HEK293 (cell line): ENCODE measurements around the gene SERPINA6.

ENCODE experiments used
- CTCF ChIA-PET: fragments of 350-600 bp; formaldehyde crosslinking; extraction: SDS; loops from one replicate; lab custom pipeline; 2021; ENCODE audit warnings: antibody characterized with exemption; lab: Yijun Ruan, JAX
- POLR2A ChIA-PET: fragments of 300-600 bp; formaldehyde crosslinking; extraction: SDS; loops from one replicate; lab custom pipeline; 2020; ENCODE audit warnings: antibody characterized with exemption, inconsistent platforms; lab: Yijun Ruan, JAX
- H3K27ac ChIP-seq: fragments of 200-500 bp; sonication (Bioruptor generic); 2 replicates; pipeline ENCODE4 v1.5.1; 2014; ENCODE audit warnings: low read depth, low read length, control low read depth, inconsistent platforms; ENCODE audit errors: extremely low read depth
- H3K36me3 ChIP-seq, 2 experiments: fragments of 200-500 bp in 1 of 2; sonication (Bioruptor generic) in 1 of 2; 1 replicate in 1 of 2; 2 replicates in 1 of 2; pipeline ENCODE4 v1.5.1; 2014 to 2017; ENCODE audit warnings: inconsistent platforms in 2 of 2, low read length in 2 of 2; ENCODE audit not compliant: control insufficient read depth in 2 of 2, insufficient read depth in 1 of 2
- H3K4me1 ChIP-seq: fragments of 200-500 bp; sonication (Bioruptor generic); 2 replicates; pipeline ENCODE4 v1.5.1; 2014; ENCODE audit warnings: mild to moderate bottlenecking, low read length, inconsistent platforms; ENCODE audit not compliant: control insufficient read depth, insufficient read depth
- H3K4me3 ChIP-seq: 2 replicates; pipeline ENCODE4 v1.5.1; 2011; ENCODE audit warnings: low read depth, mild to moderate bottlenecking, control low read depth, low read length, moderate library complexity
- H3K9me3 ChIP-seq: fragments of 200-500 bp; sonication (Bioruptor generic); 2 replicates; pipeline ENCODE4 v1.5.1; 2014; ENCODE audit warnings: low read depth, low read length, inconsistent platforms; ENCODE audit not compliant: control insufficient read depth, insufficient read depth
- GLI4 ChIP-seq: fragments of 450-650 bp; formaldehyde crosslinking; IDR thresholded peaks from 2 replicates; pipeline ENCODE4 v1.5.1; 2016; ENCODE audit warnings: missing biosample characterization, missing genetic modification characterization
- HOXD13 ChIP-seq: sonication (generic); formaldehyde crosslinking; IDR thresholded peaks from 2 replicates; pipeline ENCODE4 v1.8.0; 2022; ENCODE audit warnings: missing genetic modification reagents, borderline replicate concordance
- KLF16 ChIP-seq: fragments of 450-650 bp; formaldehyde crosslinking; IDR thresholded peaks from 2 replicates; pipeline ENCODE4 v1.5.1; 2017; ENCODE audit warnings: missing biosample characterization, missing genetic modification characterization
- MEIS1 ChIP-seq: sonication (generic); formaldehyde crosslinking; IDR thresholded peaks from 2 replicates; pipeline ENCODE4 v1.8.1; 2022; ENCODE audit warnings: missing genetic modification reagents, mild to moderate bottlenecking, borderline replicate concordance
- MZF1 ChIP-seq: fragments of 450-650 bp; formaldehyde crosslinking; IDR thresholded peaks from 2 replicates; pipeline ENCODE4 v1.5.1; 2017; ENCODE audit warnings: missing biosample characterization, missing genetic modification characterization, borderline replicate concordance
- OSR2 ChIP-seq: fragments of 450-650 bp; formaldehyde crosslinking; IDR thresholded peaks from 2 replicates; pipeline ENCODE4 v1.5.1; 2016; ENCODE audit warnings: missing biosample characterization, missing genetic modification characterization
- SCRT2 ChIP-seq: fragments of 450-650 bp; formaldehyde crosslinking; IDR thresholded peaks from 2 replicates; pipeline ENCODE4 v1.5.1; 2016; ENCODE audit warnings: missing biosample characterization, missing genetic modification characterization
- ZBTB1 ChIP-seq: fragments of 450-650 bp; formaldehyde crosslinking; IDR thresholded peaks from 2 replicates; pipeline ENCODE4 v1.5.1; 2016; ENCODE audit warnings: missing biosample characterization, missing genetic modification characterization
- ZBTB20 ChIP-seq: fragments of 450-650 bp; formaldehyde crosslinking; IDR thresholded peaks from 2 replicates; pipeline ENCODE4 v1.5.1; 2016; ENCODE audit warnings: missing biosample characterization, missing genetic modification characterization
- ZBTB7A ChIP-seq: fragments of 450-650 bp; formaldehyde crosslinking; IDR thresholded peaks from 2 replicates; pipeline ENCODE4 v1.5.1; 2016; ENCODE audit warnings: low read depth, missing biosample characterization, missing genetic modification characterization
- ZNF10 ChIP-seq: fragments of 450-650 bp; formaldehyde crosslinking; IDR thresholded peaks from 2 replicates; pipeline ENCODE4 v1.5.1; 2017; ENCODE audit warnings: missing biosample characterization, missing genetic modification characterization
- ZNF274 ChIP-seq, 2 experiments: fragments of 200-500 bp in 1 of 2; fragments of 450-650 bp in 1 of 2; sonication (Bioruptor generic) in 1 of 2; formaldehyde crosslinking in 1 of 2; IDR thresholded peaks; 2 replicates each; pipeline versions ENCODE4 v1.5.1 to v1.6.1; 2014 to 2016; ENCODE audit warnings: borderline replicate concordance in 1 of 2, inconsistent platforms in 1 of 2, low read length in 1 of 2, missing biosample characterization in 1 of 2, missing genetic modification characterization in 1 of 2
- ZNF366 ChIP-seq: fragments of 450-650 bp; formaldehyde crosslinking; conservative IDR thresholded peaks from 2 replicates; pipeline ENCODE4 v1.5.1; 2016; ENCODE audit warnings: missing biosample characterization, missing genetic modification characterization
- ZNF423 ChIP-seq: fragments of 450-650 bp; formaldehyde crosslinking; IDR thresholded peaks from 2 replicates; pipeline ENCODE4 v1.5.1; 2016; ENCODE audit warnings: missing biosample characterization, missing genetic modification characterization
- ZNF580 ChIP-seq: fragments of 450-650 bp; formaldehyde crosslinking; IDR thresholded peaks from 2 replicates; pipeline ENCODE4 v1.5.1; 2016; ENCODE audit warnings: missing biosample characterization, missing genetic modification characterization
- ZNF624 ChIP-seq: fragments of 450-650 bp; formaldehyde crosslinking; IDR thresholded peaks from 2 replicates; pipeline ENCODE4 v1.5.1; 2017; ENCODE audit warnings: missing biosample characterization, missing genetic modification characterization
- ZNF785 ChIP-seq: fragments of 450-650 bp; formaldehyde crosslinking; IDR thresholded peaks from 2 replicates; pipeline ENCODE4 v1.5.1; 2016; ENCODE audit warnings: missing biosample characterization, missing genetic modification characterization
- ZSCAN18 ChIP-seq: fragments of 450-650 bp; formaldehyde crosslinking; IDR thresholded peaks from 2 replicates; pipeline ENCODE4 v1.5.1; 2016; ENCODE audit warnings: missing biosample characterization, missing genetic modification characterization
- ZXDB ChIP-seq: fragments of 450-650 bp; formaldehyde crosslinking; IDR thresholded peaks from 2 replicates; pipeline ENCODE4 v1.5.1; 2016; ENCODE audit warnings: missing biosample characterization, missing genetic modification characterization
- TF ChIP-seq, protein P1 (sequence below): fragments of 450-650 bp; formaldehyde crosslinking; IDR thresholded peaks from 2 replicates; pipeline ENCODE4 v1.5.1; 2016; ENCODE audit warnings: missing biosample characterization, missing genetic modification characterization
- TF ChIP-seq, protein P2 (sequence below): fragments of 450-650 bp; formaldehyde crosslinking; IDR thresholded peaks from 2 replicates; pipeline ENCODE4 v1.5.1; 2016; ENCODE audit warnings: missing biosample characterization, missing genetic modification characterization
- TF ChIP-seq, protein P3 (sequence below): fragments of 450-650 bp; formaldehyde crosslinking; IDR thresholded peaks from 2 replicates; pipeline ENCODE4 v1.5.1; 2016; ENCODE audit warnings: missing biosample characterization, missing genetic modification characterization, borderline replicate concordance
- TF ChIP-seq, protein P4 (sequence below): fragments of 450-650 bp; formaldehyde crosslinking; IDR thresholded peaks from 2 replicates; pipeline ENCODE4; 2016; ENCODE audit warnings: missing biosample characterization, missing genetic modification characterization

The SERPINA6 gene

DNA sequence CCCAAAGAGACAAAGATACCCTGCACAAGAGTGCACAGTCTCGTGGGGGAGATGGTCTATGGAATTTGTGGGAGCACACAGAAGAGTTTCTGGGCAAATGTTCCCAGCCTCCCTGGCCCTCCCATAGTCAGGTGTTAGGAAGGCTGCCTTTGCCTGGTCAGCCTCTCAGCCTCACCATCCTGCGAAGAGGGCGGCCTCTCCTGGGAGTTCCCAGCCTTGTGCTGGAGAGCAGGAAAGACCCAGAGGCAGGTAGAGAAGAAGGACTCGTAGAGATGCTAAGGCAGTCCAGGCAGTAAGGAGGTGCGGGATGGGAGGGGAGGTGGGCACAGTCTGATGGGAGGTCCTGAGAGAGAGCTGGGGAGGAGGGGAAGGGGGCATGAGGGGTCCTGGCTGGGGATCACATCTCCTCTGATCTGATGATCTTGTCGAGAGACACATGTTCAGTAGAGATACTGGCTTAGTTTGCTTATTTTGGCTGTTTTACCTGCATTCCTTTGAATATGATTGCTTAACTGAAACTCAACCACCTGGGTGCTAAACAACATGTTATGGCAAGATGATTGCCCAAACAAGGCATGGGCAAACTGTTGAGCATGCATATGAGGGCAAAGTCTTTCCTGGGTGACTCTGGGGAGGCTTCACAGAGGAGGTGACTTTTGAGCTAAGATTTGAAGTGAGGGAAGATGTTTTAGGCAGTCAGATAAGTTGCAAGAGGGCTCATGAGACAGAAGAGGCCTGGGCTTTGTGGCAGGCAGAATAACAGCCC is 10.5 kb downstream of the SERPINA6 start:
- TF ChIP-seq ZXDB (tag by site-specific recombination) (no peak), ZBTB7A (tag by site-specific recombination) (no peak), HOXD13 (CRISPR knock-in tag) (no peak), ZNF274 (IDR thresholded peaks at IDR 0.05; ENCODE audit: low read length) (no peak), ZNF274 (tag by site-specific recombination; IDR thresholded peaks at IDR 0.05; ENCODE audit: borderline replicate concordance) (no peak), MEIS1 (CRISPR knock-in tag) (no peak)
- TF ChIP-seq, protein P1, sequence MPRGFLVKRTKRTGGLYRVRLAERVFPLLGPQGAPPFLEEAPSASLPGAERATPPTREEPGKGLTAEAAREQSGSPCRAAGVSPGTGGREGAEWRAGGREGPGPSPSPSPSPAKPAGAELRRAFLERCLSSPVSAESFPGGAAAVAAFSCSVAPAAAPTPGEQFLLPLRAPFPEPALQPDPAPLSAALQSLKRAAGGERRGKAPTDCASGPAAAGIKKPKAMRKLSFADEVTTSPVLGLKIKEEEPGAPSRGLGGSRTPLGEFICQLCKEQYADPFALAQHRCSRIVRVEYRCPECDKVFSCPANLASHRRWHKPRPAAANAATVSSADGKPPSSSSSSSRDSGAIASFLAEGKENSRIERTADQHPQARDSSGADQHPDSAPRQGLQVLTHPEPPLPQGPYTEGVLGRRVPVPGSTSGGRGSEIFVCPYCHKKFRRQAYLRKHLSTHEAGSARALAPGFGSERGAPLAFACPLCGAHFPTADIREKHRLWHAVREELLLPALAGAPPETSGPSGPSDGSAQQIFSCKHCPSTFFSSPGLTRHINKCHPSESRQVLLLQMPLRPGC (tag by site-specific recombination), result no peak
- TF ChIP-seq, protein P2, sequence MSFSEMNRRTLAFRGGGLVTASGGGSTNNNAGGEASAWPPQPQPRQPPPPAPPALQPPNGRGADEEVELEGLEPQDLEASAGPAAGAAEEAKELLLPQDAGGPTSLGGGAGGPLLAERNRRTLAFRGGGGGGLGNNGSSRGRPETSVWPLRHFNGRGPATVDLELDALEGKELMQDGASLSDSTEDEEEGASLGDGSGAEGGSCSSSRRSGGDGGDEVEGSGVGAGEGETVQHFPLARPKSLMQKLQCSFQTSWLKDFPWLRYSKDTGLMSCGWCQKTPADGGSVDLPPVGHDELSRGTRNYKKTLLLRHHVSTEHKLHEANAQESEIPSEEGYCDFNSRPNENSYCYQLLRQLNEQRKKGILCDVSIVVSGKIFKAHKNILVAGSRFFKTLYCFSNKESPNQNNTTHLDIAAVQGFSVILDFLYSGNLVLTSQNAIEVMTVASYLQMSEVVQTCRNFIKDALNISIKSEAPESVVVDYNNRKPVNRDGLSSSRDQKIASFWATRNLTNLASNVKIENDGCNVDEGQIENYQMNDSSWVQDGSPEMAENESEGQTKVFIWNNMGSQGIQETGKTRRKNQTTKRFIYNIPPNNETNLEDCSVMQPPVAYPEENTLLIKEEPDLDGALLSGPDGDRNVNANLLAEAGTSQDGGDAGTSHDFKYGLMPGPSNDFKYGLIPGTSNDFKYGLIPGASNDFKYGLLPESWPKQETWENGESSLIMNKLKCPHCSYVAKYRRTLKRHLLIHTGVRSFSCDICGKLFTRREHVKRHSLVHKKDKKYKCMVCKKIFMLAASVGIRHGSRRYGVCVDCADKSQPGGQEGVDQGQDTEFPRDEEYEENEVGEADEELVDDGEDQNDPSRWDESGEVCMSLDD (tag by site-specific recombination), result no peak
- Histone ChIP-seq H3K9me3 (no peaks in the 10 kb centered on the region), H3K4me1 (no peaks in the 10 kb centered on the region), H3K27ac (no peak overlapping the region), H3K4me3 (no peak overlapping the region), H3K36me3 (no peaks in the 10 kb centered on the region)
- ChIA-PET CTCF (interaction anchor here (0.6 kb wide), 1 partner anchor 129 kb away, joined by 3 read pairs; no protein-coding TSS in a partner anchor), POLR2A (no interaction called here)

- POLR2A ChIA-PET, result no interaction called here
- Histone ChIP-seq H3K27ac (no peak overlapping the region), H3K4me1 (no peaks in the 10 kb centered on the region), H3K4me3 (no peak overlapping the region), H3K36me3 (no peaks in the 10 kb centered on the region), H3K9me3 (no peaks in the 10 kb centered on the region)
- CTCF ChIA-PET, result interaction anchor here (0.9 kb wide), 1 partner anchor 370 kb away, joined by 3 read pairs; no protein-coding TSS in a partner anchor
- TF ChIP-seq MEIS1 (CRISPR knock-in tag), result no peak
- TF ChIP-seq MZF1 (tag by site-specific recombination), result no peak
- TF ChIP-seq KLF16, result no peak
- TF ChIP-seq, protein P3, sequence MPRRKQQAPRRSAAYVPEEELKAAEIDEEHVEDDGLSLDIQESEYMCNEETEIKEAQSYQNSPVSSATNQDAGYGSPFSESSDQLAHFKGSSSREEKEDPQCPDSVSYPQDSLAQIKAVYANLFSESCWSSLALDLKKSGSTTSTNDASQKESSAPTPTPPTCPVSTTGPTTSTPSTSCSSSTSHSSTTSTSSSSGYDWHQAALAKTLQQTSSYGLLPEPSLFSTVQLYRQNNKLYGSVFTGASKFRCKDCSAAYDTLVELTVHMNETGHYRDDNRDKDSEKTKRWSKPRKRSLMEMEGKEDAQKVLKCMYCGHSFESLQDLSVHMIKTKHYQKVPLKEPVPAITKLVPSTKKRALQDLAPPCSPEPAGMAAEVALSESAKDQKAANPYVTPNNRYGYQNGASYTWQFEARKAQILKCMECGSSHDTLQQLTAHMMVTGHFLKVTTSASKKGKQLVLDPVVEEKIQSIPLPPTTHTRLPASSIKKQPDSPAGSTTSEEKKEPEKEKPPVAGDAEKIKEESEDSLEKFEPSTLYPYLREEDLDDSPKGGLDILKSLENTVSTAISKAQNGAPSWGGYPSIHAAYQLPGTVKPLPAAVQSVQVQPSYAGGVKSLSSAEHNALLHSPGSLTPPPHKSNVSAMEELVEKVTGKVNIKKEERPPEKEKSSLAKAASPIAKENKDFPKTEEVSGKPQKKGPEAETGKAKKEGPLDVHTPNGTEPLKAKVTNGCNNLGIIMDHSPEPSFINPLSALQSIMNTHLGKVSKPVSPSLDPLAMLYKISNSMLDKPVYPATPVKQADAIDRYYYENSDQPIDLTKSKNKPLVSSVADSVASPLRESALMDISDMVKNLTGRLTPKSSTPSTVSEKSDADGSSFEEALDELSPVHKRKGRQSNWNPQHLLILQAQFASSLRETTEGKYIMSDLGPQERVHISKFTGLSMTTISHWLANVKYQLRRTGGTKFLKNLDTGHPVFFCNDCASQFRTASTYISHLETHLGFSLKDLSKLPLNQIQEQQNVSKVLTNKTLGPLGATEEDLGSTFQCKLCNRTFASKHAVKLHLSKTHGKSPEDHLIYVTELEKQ, result no peak
- no peak for TF ChIP-seq OSR2 (tag by site-specific recombination)
- TF ChIP-seq, protein P4, sequence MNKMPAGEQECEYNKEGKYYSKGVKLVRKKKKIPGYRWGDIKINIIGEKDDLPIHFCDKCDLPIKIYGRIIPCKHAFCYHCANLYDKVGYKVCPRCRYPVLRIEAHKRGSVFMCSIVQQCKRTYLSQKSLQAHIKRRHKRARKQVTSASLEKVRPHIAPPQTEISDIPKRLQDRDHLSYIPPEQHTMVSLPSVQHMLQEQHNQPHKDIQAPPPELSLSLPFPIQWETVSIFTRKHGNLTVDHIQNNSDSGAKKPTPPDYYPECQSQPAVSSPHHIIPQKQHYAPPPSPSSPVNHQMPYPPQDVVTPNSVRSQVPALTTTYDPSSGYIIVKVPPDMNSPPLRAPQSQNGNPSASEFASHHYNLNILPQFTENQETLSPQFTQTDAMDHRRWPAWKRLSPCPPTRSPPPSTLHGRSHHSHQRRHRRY (tag by site-specific recombination), result no peak
- no peak for TF ChIP-seq ZBTB20
- no peak for TF ChIP-seq ZNF423 (tag by site-specific recombination)
- no peak for TF ChIP-seq ZSCAN18 (tag by site-specific recombination)
- TF ChIP-seq ZNF624, result no peak
- no peak for TF ChIP-seq GLI4 (tag by site-specific recombination)
- no peak for TF ChIP-seq SCRT2 (tag by site-specific recombination)
- no peak for TF ChIP-seq ZNF10 (tag by site-specific recombination)
- TF ChIP-seq ZNF366 (tag by site-specific recombination), result no peak
- no peak for TF ChIP-seq ZNF785 (tag by site-specific recombination)
- TF ChIP-seq ZNF580, result no peak
- no peak for TF ChIP-seq ZBTB1 (tag by site-specific recombination)
Measured at GRCh38 chr14:94310248-94310647, 12.9 kb downstream of the SERPINA6 start.
